ENCODE data around the gene HAO2.
"Not testable (repeated sequence)": the region's sequence is repeated elsewhere in the genome, so short reads cannot be mapped to it uniquely, and the experiment has no call there.

The HAO2 gene

DNA sequence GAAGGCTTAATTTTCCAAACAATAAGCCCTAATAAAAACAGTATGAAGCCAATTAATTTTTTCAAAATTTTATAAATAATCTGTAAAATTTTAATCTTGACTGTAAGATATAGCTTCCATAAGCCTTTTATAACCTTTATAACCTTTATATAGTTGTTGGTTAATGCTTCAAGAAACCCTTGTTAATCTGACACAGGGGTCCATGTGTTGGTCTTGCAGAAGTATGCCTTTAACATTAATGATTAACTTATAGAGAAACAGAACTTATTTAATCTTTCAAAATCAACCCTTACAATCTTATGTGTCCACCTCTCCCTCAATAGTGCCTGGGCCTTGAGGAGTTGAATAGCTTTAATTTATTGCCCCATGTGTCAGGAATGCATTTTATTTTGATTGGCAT lies 23.2 kb upstream of the HAO2 start:
- no peaks in the 10 kb centered on the region for H3K4me1 ChIP-seq (ENCODE audit: control insufficient read depth, insufficient read depth, low read length, poor library complexity, severe bottlenecking)
- H3K4me3 ChIP-seq (ENCODE audit: extremely low read depth, insufficient read depth, low read length, poor library complexity, severe bottlenecking), result no peak overlapping the region
- peaks cover 7% of the 10 kb centered on the region for H3K9me3 ChIP-seq (ENCODE audit: control insufficient read depth, low read length)
- no peak overlapping the region for H3K27ac ChIP-seq (ENCODE audit: low read depth, low read length, severe bottlenecking)
- H3K36me3 ChIP-seq (ENCODE audit: control insufficient read depth, insufficient read depth, low read length), result no peaks in the 10 kb centered on the region

DNA sequence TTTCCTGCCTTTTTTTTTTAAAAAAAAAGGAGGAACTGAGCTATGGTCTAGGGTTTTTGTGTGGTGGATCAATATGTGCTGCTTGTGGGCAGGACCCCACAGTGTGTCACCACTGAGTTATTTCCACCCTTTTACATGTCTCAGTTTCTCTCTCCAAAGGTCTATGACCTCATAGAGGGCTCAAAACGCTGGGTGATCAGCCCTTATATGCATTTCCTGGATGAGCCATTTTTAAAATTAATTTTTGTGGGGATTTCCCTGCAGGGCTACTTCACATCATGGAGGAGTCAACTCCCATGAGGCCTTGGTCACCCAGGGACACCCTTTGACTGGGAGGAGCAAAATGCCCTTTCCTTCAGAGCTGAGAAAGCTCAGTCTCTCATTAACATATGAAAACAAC lies 20.7 kb upstream of the HAO2 start:
- WGBS, 2 experiments (ENCODE audit: insufficient coverage in 2 of 2), result 67% methylated on average over 1 of the region's 1 CpG; no CpG with 5 or more reads in 1 of the 2 experiments
- Histone ChIP-seq H3K36me3 (ENCODE audit: control insufficient read depth, insufficient read depth, low read length) (no peaks in the 10 kb centered on the region), H3K4me1 (ENCODE audit: control insufficient read depth, insufficient read depth, low read length, poor library complexity, severe bottlenecking) (no peaks in the 10 kb centered on the region), H3K27ac (ENCODE audit: low read depth, low read length, severe bottlenecking) (no peak overlapping the region), H3K9me3 (ENCODE audit: control insufficient read depth, low read length) (peaks cover 7% of the 10 kb centered on the region), H3K4me3 (ENCODE audit: extremely low read depth, insufficient read depth, low read length, poor library complexity, severe bottlenecking) (no peak overlapping the region)

DNA sequence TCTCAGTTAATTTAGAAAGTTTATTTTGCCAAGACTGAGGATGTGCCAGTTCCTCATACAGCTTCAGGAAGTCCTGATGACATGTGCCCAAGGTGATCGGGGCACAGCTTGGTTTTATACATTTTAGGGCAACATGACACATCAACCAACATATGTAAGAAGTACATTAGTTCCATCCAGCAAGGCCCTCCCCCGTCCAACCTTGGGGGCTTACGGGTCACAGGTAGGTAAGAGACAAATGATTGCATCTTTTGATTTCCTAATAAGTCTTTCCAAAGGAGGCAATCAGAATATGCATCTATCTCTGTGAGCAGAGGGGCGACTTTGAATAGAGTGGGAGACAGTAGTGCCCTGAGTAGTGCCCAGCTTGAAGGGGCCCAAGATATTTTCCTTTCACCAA lies 19.6 kb upstream of the HAO2 start:
- no peaks in the 10 kb centered on the region for H3K36me3 ChIP-seq (ENCODE audit: control insufficient read depth, insufficient read depth, low read length)

DNA sequence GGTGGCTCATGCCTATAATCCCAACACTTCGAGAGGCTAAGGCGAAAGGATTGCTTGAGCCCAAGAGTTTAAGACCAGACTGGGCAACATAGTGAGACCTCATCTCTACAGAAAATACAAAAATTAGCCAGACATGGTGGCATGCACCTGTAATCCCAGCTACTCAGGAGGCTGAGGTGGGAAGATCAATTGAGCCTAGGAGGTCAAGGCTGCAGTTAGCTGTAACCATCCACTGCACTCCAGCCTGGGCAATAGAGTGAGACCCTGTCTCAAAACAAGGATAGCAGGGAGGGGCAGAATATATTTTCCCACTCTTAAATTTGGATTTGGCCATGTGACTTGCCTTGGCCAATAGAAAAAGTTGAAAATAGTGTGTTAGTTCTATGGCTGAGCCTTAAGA lies 17.7 kb upstream of the HAO2 start:
- not testable (repeated sequence) for H3K9me3 ChIP-seq (ENCODE audit: control insufficient read depth, low read length)
- 100% methylated on average over 2 of the region's 2 CpGs for WGBS, 2 experiments (ENCODE audit: insufficient coverage in 2 of 2)

More for the DNA sequence above, 19.6 kb upstream of the HAO2 start:
- no peak overlapping the region for H3K4me3 ChIP-seq (ENCODE audit: extremely low read depth, insufficient read depth, low read length, poor library complexity, severe bottlenecking)
- H3K9me3 ChIP-seq (ENCODE audit: control insufficient read depth, low read length), result peaks cover 7% of the 10 kb centered on the region
- WGBS, 2 experiments (ENCODE audit: insufficient coverage in 2 of 2), result 100% methylated on average over 1 to 2 of the region's 4 CpGs
- no peaks in the 10 kb centered on the region for H3K4me1 ChIP-seq (ENCODE audit: control insufficient read depth, insufficient read depth, low read length, poor library complexity, severe bottlenecking)
- H3K27ac ChIP-seq (ENCODE audit: low read depth, low read length, severe bottlenecking), result no peak overlapping the region

DNA sequence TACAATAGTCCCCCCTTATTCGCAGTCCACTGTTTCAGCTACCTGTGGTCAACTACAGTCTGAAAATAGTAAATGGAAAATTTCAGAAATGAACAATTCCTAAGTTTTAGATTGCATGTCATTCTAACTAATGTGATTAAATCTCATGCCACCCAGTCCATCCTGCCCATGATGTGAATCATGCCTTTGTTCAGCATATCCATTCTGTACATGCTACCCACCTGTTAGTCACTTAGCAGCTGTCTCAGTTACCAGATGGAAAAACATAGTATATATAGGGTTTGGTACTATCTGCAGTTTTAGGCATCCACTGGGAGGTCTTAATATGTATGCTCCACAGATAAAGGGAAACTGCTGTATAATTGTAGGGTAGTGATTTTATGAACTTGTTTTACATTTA lies 16.6 kb upstream of the HAO2 start:
- Histone ChIP-seq H3K36me3 (ENCODE audit: control insufficient read depth, insufficient read depth, low read length) (no peaks in the 10 kb centered on the region), H3K27ac (ENCODE audit: low read depth, low read length, severe bottlenecking) (no peak overlapping the region), H3K4me3 (ENCODE audit: extremely low read depth, insufficient read depth, low read length, poor library complexity, severe bottlenecking) (no peak overlapping the region), H3K9me3 (ENCODE audit: control insufficient read depth, low read length) (no peaks in the 10 kb centered on the region), H3K4me1 (ENCODE audit: control insufficient read depth, insufficient read depth, low read length, poor library complexity, severe bottlenecking) (no peaks in the 10 kb centered on the region)
- no CpG with 5 or more reads among the region's 1 CpG for WGBS, 2 experiments (ENCODE audit: insufficient coverage in 2 of 2)

More for the DNA sequence above, 17.7 kb upstream of the HAO2 start:
- H3K36me3 ChIP-seq (ENCODE audit: control insufficient read depth, insufficient read depth, low read length); H3K4me1 ChIP-seq (ENCODE audit: control insufficient read depth, insufficient read depth, low read length, poor library complexity, severe bottlenecking); H3K4me3 ChIP-seq (ENCODE audit: extremely low read depth, insufficient read depth, low read length, poor library complexity, severe bottlenecking); H3K27ac ChIP-seq (ENCODE audit: low read depth, low read length, severe bottlenecking): not testable (repeated sequence)

DNA sequence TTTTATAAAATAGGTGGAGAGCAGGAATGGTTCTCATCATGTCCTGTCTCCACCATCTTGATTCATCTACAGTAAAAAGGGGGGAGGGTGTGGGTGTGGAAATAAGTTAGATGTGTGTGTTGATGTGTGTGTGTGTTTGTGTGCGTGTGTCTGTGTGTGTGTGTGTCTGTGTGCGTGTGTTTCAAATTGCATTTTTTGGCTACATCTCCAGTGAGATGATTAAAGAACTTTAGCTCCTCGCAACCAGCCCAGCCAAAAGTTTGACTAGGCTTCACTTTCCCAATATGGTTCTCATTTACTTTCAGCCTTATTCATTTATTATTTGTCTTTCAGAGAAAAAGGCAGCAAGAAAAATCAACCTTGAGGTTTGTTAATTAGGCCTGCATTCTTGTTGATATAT lies 14.7 kb upstream of the HAO2 start:
- no peak overlapping the region for H3K27ac ChIP-seq (ENCODE audit: low read depth, low read length, severe bottlenecking)
- no peaks in the 10 kb centered on the region for H3K36me3 ChIP-seq (ENCODE audit: control insufficient read depth, insufficient read depth, low read length)
- no peaks in the 10 kb centered on the region for H3K9me3 ChIP-seq (ENCODE audit: control insufficient read depth, low read length)
- 85% methylated on average over 2 of the region's 3 CpGs; no CpG with 5 or more reads in 1 of the 2 experiments for WGBS, 2 experiments (ENCODE audit: insufficient coverage in 2 of 2)
- no peaks in the 10 kb centered on the region for H3K4me1 ChIP-seq (ENCODE audit: control insufficient read depth, insufficient read depth, low read length, poor library complexity, severe bottlenecking)
- H3K4me3 ChIP-seq (ENCODE audit: extremely low read depth, insufficient read depth, low read length, poor library complexity, severe bottlenecking), result no peak overlapping the region

DNA sequence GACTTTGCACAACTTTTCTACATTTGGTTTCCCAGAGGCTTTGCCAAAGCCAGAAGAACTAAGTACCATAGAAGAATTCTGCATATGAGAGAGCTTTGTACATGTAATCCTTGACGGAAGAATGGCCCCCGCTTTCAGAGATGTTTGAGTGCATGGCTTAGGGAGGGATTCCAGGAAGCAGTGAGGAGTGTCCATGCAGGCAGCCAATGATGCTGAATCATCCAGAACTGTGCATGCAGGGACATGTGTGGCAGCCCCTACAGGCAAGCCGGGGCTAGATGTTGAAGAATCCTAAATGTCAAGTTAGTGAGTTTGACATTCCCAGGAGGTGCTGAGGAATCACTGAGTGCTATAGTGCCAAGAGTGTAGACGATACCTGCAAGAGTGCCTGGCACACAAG lies 9.9 kb upstream of the HAO2 start:
- H3K9me3 ChIP-seq (ENCODE audit: control insufficient read depth, low read length), result no peaks in the 10 kb centered on the region
- WGBS, 2 experiments (ENCODE audit: insufficient coverage in 2 of 2), result 87 to 92% methylated on average over 3 to 4 of the region's 4 CpGs
- no peaks in the 10 kb centered on the region for H3K36me3 ChIP-seq (ENCODE audit: control insufficient read depth, insufficient read depth, low read length)
- H3K4me3 ChIP-seq (ENCODE audit: extremely low read depth, insufficient read depth, low read length, poor library complexity, severe bottlenecking), result no peak overlapping the region
- no peaks in the 10 kb centered on the region for H3K4me1 ChIP-seq (ENCODE audit: control insufficient read depth, insufficient read depth, low read length, poor library complexity, severe bottlenecking)
- H3K27ac ChIP-seq (ENCODE audit: low read depth, low read length, severe bottlenecking), result no peak overlapping the region

DNA sequence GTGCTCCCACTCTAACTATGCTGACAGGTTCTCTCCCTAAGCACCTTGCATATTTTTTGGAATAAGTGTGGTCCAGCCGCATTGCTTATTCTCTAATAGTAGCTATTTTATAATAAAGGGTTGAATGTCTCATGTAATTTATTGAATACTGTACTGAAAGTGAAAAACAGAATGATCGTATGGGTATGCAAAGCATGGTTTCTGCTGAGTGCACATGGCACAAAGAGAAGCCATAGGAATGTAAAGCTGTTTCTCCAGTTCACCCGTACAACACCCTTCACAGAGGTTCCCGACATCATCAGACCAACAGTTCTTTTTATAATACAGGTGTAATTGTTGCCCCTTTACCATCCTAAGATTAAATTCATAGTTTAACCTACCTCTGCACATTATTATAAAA lies 8.9 kb upstream of the HAO2 start:
- Histone ChIP-seq H3K27ac (ENCODE audit: low read depth, low read length, severe bottlenecking) (no peak overlapping the region), H3K4me3 (ENCODE audit: extremely low read depth, insufficient read depth, low read length, poor library complexity, severe bottlenecking) (no peak overlapping the region), H3K36me3 (ENCODE audit: control insufficient read depth, insufficient read depth, low read length) (no peaks in the 10 kb centered on the region), H3K4me1 (ENCODE audit: control insufficient read depth, insufficient read depth, low read length, poor library complexity, severe bottlenecking) (no peaks in the 10 kb centered on the region), H3K9me3 (ENCODE audit: control insufficient read depth, low read length) (no peaks in the 10 kb centered on the region)
- WGBS, 2 experiments (ENCODE audit: insufficient coverage in 2 of 2), result 86 to 100% methylated on average over 1 of the region's 4 CpGs

DNA sequence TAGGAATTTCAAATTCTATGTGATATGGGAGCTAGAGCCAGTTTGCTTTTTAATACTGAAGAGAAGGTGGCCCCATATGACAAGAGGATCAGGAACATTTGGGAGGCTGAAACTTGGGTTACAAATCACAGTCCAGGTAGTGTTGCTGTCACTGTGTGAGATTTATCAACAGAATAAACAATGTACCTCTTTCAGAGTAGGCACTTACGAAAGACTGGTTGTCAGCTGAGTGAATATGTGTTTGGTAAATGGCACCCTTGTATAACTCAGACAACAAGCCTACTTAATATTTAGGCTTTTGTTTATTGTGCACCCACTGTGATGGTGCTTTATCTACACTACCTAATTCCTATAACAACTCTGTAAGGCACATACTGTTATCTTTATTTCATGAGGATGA lies 7.4 kb upstream of the HAO2 start:
- no CpG with 5 or more reads among the region's 1 CpG for WGBS, 2 experiments (ENCODE audit: insufficient coverage in 2 of 2)
- H3K4me3 ChIP-seq (ENCODE audit: extremely low read depth, insufficient read depth, low read length, poor library complexity, severe bottlenecking), result no peak overlapping the region

DNA sequence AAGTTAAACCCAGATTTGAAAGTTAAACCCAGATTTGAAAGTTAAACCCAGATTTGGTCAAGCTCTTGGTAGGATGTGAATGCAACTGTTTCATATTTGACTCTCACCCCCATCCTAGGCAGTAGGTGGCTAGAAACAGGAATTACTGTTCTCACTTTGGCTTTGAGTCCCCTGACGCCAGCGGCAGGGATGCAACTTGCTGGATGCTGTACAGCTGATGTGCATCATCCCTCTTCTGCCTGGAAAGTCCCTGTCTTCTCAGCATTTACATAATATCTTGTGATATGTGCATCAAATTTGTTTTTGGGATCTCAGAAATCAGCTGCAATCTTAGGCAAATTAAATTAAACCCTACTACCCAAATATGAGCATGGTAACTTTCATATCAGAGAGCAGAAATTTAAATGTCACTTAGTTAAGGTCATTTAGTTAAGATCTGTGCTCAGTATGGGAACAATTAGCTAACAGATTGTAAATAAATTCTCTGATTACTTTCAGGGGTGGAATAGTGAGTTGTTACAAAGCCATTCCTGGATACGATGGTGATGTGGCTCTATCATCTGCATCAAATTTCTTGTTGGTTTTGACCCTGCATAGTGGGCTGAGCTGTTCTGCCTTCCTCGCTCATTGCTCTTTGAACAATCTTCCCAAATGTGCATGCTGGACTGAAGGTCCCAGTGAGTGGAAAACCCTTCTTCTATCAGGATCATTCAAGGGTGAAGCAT lies 6.8 kb upstream of the HAO2 start:
- WGBS, 2 experiments (ENCODE audit: insufficient coverage in 2 of 2), result 94 to 96% methylated on average over 3 to 4 of the region's 4 CpGs

More for the DNA sequence above, 7.4 kb upstream of the HAO2 start:
- H3K36me3 ChIP-seq (ENCODE audit: control insufficient read depth, insufficient read depth, low read length), result no peaks in the 10 kb centered on the region
- H3K9me3 ChIP-seq (ENCODE audit: control insufficient read depth, low read length), result no peaks in the 10 kb centered on the region
- no peak overlapping the region for H3K27ac ChIP-seq (ENCODE audit: low read depth, low read length, severe bottlenecking)
- no peaks in the 10 kb centered on the region for H3K4me1 ChIP-seq (ENCODE audit: control insufficient read depth, insufficient read depth, low read length, poor library complexity, severe bottlenecking)

DNA sequence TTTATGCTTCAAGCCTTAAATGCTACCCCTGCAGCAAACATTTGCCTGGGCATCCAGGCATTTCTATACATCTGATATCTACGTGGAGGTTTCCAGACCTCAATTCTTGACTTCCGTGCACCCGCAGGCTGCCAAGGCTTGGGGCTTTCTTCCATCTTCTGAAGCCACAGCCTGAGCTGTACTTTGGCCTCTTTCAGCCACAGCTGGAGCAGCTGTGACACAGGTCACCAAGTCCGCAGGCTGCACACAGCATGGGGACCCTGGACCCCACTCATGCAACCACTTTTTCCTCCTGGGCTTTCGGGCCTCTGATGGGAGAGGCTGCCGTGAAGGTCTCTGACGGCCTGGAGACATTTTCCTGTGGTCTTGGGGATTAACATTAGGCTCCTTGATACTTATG lies 5.4 kb upstream of the HAO2 start:
- H3K4me1 ChIP-seq (ENCODE audit: control insufficient read depth, insufficient read depth, low read length, poor library complexity, severe bottlenecking), result no peaks in the 10 kb centered on the region
- H3K4me3 ChIP-seq (ENCODE audit: extremely low read depth, insufficient read depth, low read length, poor library complexity, severe bottlenecking), result no peak overlapping the region
- H3K36me3 ChIP-seq (ENCODE audit: control insufficient read depth, insufficient read depth, low read length), result no peaks in the 10 kb centered on the region
- H3K27ac ChIP-seq (ENCODE audit: low read depth, low read length, severe bottlenecking), result no peak overlapping the region
- H3K9me3 ChIP-seq (ENCODE audit: control insufficient read depth, low read length), result no peaks in the 10 kb centered on the region
- WGBS, 2 experiments (ENCODE audit: insufficient coverage in 2 of 2), result 89 to 97% methylated on average over 3 to 4 of the region's 7 CpGs

More for the DNA sequence above, 6.8 kb upstream of the HAO2 start:
- Histone ChIP-seq H3K27ac (ENCODE audit: low read depth, low read length, severe bottlenecking) (no peak overlapping the region), H3K4me1 (ENCODE audit: control insufficient read depth, insufficient read depth, low read length, poor library complexity, severe bottlenecking) (no peaks in the 10 kb centered on the region), H3K4me3 (ENCODE audit: extremely low read depth, insufficient read depth, low read length, poor library complexity, severe bottlenecking) (no peak overlapping the region), H3K36me3 (ENCODE audit: control insufficient read depth, insufficient read depth, low read length) (no peaks in the 10 kb centered on the region), H3K9me3 (ENCODE audit: control insufficient read depth, low read length) (no peaks in the 10 kb centered on the region)
